Peyer's patch (tissue), 4 donors: ENCODE measurements around the gene MKI67. TPM values are rescaled to one million over a fixed set of nuclear protein-coding genes. Genes with fewer than 3 reads are reported as not detected.
A peak's percentile ranks its signal among the peaks of the same experiment; 100 is the strongest.

ENCODE experiments used
- DNase-seq, 3 donors: peaks; one replicate each; pipeline ENCODE4 v3.0.0-alpha.2; 2017 to 2019
- H3K27ac ChIP-seq, 4 donors: fragments of 200-600 bp; sonication (generic); one replicate each; pipeline ENCODE4 v1.5.1; 2016 to 2019
- H3K27me3 ChIP-seq, 2 donors: fragments of 200-600 bp; sonication (generic); one replicate each; pipeline ENCODE4 v1.5.1; 2019
- H3K36me3 ChIP-seq, 3 donors: fragments of 200-600 bp; sonication (generic); one replicate each; pipeline ENCODE4 v1.5.1; 2016 to 2019
- H3K4me1 ChIP-seq, 4 donors: fragments of 200-600 bp; sonication (generic); one replicate each; pipeline ENCODE4 v1.5.1; 2016 to 2019
- H3K4me3 ChIP-seq, 4 donors: fragments of 200-600 bp; sonication (generic); 1 replicate in 3 of 4; 2 replicates in 1 of 4; pipeline ENCODE4 v1.5.1; 2016 to 2019; ENCODE audit warnings: mild to moderate bottlenecking in 1 of 4
- H3K9me3 ChIP-seq, 4 donors: fragments of 200-600 bp; sonication (generic); one replicate each; pipeline ENCODE4 v1.5.1; 2016 to 2019; ENCODE audit warnings: mild to moderate bottlenecking in 1 of 4
- CTCF ChIP-seq, 6 experiments: fragments of 450-650 bp in 4 of 6; fragments of 200-600 bp in 2 of 6; sonication (generic) in 1 of 6; IDR thresholded peaks; one replicate each; pipeline ENCODE4 v1.5.1; 2017 to 2019; ENCODE audit warnings: antibody characterized with exemption in 6 of 6, mild to moderate bottlenecking in 3 of 6, moderate library complexity in 1 of 6
- POLR2A ChIP-seq, 2 donors: fragments of 450-650 bp; IDR thresholded peaks; one replicate each; pipeline ENCODE4 v1.5.1; 2017; ENCODE audit warnings: antibody characterized with exemption in 2 of 2, mild to moderate bottlenecking in 2 of 2, moderate library complexity in 2 of 2
- total RNA-seq, 4 donors: library from RNA; depleted of rRNA; stranded (reverse); fragments of >200 nt; gene quantifications; one replicate each; pipeline ENCODE4 v1.1.0, GENCODE V29; 2016

Gene MKI67
- total RNA-seq, 4 donors from 2014 or later: 11.9 to 74.3 (median 18.9) TPM

DNA sequence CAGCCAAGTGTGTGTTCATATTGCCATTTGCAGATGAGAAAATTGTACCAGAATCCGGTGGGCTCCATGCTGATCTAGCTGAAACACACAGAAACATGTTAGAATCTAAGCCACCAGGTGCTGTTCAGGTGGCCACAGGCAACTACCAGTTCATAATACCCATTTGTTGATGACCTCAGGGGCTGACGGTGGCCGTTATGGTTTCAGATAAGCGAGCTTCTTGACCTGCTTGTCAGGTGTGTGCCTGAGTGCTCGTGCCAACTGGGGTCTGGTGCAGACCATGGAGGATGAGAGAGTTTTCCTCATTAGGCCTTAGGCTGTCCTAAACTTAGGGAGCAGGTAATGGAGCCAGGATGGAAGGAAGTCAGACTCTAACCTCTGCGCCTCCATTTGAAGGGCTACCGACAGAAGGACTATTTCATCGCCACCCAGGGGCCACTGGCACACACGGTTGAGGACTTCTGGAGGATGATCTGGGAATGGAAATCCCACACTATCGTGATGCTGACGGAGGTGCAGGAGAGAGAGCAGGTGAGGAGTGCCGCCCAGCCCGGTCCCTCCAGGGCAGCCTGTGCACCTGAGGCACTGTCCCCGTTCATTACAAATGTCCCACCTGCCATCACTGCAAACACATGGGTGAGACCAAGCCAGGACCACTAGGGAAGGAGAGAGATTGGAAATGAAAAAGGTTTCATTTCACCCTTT lies 53.1 kb downstream of the MKI67 start:
- H3K36me3 ChIP-seq: peaks cover 0 to 88% (median 0%) of the 10 kb centered on the region in 3 donors
- H3K4me1 ChIP-seq: no peaks in the 10 kb centered on the region
- H3K4me3 ChIP-seq: no peak overlapping the region
- H3K27ac ChIP-seq: no peak overlapping the region
- peak in 1 of 3 donors; percentile 38 for DNase-seq
- TF ChIP-seq POLR2A (IDR thresholded peaks at IDR 0.05) (no peak), CTCF (IDR thresholded peaks at IDR 0.05) (no peak)
- no peaks in the 10 kb centered on the region for H3K9me3 ChIP-seq
- no peaks in the 10 kb centered on the region for H3K27me3 ChIP-seq

DNA sequence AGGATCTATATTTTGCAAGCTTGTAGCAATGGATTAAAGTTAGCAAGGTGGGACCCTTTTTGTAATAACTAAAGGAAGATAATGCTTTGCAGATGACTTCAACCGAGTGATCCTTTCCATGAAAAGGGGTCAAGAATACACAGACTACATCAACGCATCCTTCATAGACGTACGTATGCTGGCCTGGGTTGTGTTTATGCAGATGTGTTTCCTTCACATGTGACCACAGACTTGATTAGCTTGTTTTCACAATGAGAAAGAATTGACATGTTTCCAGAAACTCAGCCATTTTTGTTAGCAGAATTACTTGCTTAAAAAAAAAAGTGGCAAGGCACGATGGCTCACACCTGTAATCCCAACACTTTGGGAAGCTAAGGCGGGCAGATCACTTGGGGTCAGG lies 54.2 kb downstream of the MKI67 start:
- Histone ChIP-seq H3K9me3 (no peaks in the 10 kb centered on the region), H3K36me3 (peaks cover 0 to 88% (median 0%) of the 10 kb centered on the region in 3 donors), H3K27me3 (no peaks in the 10 kb centered on the region), H3K4me3 (no peak overlapping the region), H3K4me1 (no peaks in the 10 kb centered on the region), H3K27ac (no peak overlapping the region)
- no peak for TF ChIP-seq CTCF (IDR thresholded peaks at IDR 0.05)
- no peak for TF ChIP-seq POLR2A (IDR thresholded peaks at IDR 0.05)
- DNase-seq: no peak

GRCh38 chr10:128071417-128071782 lies 54.8 kb downstream of the MKI67 start:
- no peak overlapping the region for H3K4me3 ChIP-seq
- no peaks in the 10 kb centered on the region for H3K9me3 ChIP-seq
- no peaks in the 10 kb centered on the region for H3K4me1 ChIP-seq
- TF ChIP-seq CTCF (IDR thresholded peaks at IDR 0.05) (no peak), POLR2A (IDR thresholded peaks at IDR 0.05) (no peak)
- no peaks in the 10 kb centered on the region for H3K27me3 ChIP-seq
- peak in 2 of 3 donors; percentile 13 to 37 for DNase-seq
- H3K27ac ChIP-seq: no peak overlapping the region
- peaks cover 0 to 88% (median 0%) of the 10 kb centered on the region in 3 donors for H3K36me3 ChIP-seq

DNA sequence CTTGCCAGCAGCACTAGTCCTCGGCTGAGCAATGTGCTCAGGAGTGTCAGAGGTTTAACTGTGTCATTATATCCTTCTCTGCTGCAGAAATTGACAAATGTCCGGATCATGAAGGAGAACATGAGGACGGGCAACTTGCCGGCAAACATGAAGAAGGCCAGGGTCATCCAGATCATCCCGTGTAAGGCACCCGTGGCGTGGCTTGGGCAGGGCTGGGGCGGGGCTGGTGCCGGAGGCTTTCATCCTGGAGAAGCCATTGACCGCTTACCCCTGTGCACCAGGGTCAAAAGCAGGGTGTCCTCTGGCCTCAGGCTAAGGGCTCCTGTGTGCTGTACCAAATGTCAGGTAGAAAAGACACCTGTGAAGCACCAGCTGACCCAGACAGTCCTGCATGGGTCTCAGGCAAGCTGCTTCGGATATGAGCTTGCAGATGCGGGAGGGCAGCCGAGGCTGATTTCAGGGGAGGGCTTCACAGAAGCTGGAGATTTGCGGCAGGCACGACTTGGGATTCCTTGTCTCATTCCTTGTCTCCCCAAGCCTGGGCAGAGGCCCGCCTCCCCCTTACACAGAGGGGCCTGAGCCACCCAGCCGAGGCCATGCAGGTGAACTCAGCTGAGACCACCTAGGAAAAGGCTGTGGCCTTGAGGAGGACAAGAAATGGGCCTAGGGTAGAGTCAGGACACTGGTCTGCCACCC lies 55.4 kb downstream of the MKI67 start:
- no peaks in the 10 kb centered on the region for H3K27me3 ChIP-seq
- peaks cover 0 to 4% (median 2%) of the 10 kb centered on the region in 4 donors for H3K4me1 ChIP-seq
- no peak overlapping the region for H3K27ac ChIP-seq
- TF ChIP-seq CTCF (IDR thresholded peaks at IDR 0.05): no peak
- TF ChIP-seq POLR2A (IDR thresholded peaks at IDR 0.05): no peak
- no peak overlapping the region for H3K4me3 ChIP-seq
- peak in 2 of 3 donors; percentile 14 to 36 for DNase-seq
- H3K9me3 ChIP-seq: no peaks in the 10 kb centered on the region
- peaks cover 0 to 88% (median 0%) of the 10 kb centered on the region in 3 donors for H3K36me3 ChIP-seq

- DNase-seq: peak in 2 of 3 donors; percentile 11 to 45
These were observed 56.1 kb downstream of the MKI67 start for GRCh38 chr10:128070161-128070560.

More at GRCh38 chr10:128070161-128070560, 56.1 kb downstream of the MKI67 start:
- no peak for TF ChIP-seq POLR2A (IDR thresholded peaks at IDR 0.05)
- TF ChIP-seq CTCF (IDR thresholded peaks at IDR 0.05): no peak
- H3K27ac ChIP-seq: no peak overlapping the region
- no peaks in the 10 kb centered on the region for H3K27me3 ChIP-seq
- no peaks in the 10 kb centered on the region for H3K9me3 ChIP-seq
- H3K4me3 ChIP-seq: no peak overlapping the region
- H3K4me1 ChIP-seq: peaks cover 0 to 12% (median 7%) of the 10 kb centered on the region in 4 donors
- peaks cover 0 to 89% (median 0%) of the 10 kb centered on the region in 3 donors for H3K36me3 ChIP-seq
